WTC11 (cell line): ENCODE data around the gene TANC1. TPM values are rescaled to one million over a fixed set of nuclear protein-coding genes. Genes with fewer than 3 reads are reported as not detected.

Experiments
- ATAC-seq: fragments of 200-7000 bp; cut with Tn5 transposase; 2 replicates; pipeline ENCODE4 v1.10.0; 2021; ENCODE audit warnings: mild to moderate bottlenecking, moderate library complexity
- CTCF ChIA-PET: fragments of 300-600 bp; sonication (Branson Sonifier 250); formaldehyde crosslinking; loops from one replicate; lab custom pipeline; 2021; ENCODE audit warnings: antibody characterized with exemption; lab: Charles Lee
- POLR2A ChIA-PET: fragments of 350-600 bp; sonication (Branson Sonifier 250); formaldehyde crosslinking; loops from one replicate; lab custom pipeline; 2021; ENCODE audit warnings: antibody characterized with exemption; lab: Charles Lee
- DNase-seq: peaks from one replicate; pipeline ENCODE4 v3.0.0; 2021; ENCODE audit warnings: low spot score
- H3K27ac Mint-ChIP-seq: 2 replicates; pipeline ENCODE4 v1.8.0; 2021; ENCODE audit warnings: mixed read lengths
- H3K27me3 Mint-ChIP-seq: 2 replicates; pipeline ENCODE4 v1.8.0; 2021; ENCODE audit warnings: low read depth, mild to moderate bottlenecking, moderate library complexity, mixed read lengths
- H3K36me3 Mint-ChIP-seq: 2 replicates; pipeline ENCODE4 v1.8.0; 2021; ENCODE audit warnings: mixed read lengths
- H3K4me1 Mint-ChIP-seq: 2 replicates; pipeline ENCODE4 v1.8.0; 2022; ENCODE audit warnings: mixed read lengths
- H3K4me3 Mint-ChIP-seq: 2 replicates; pipeline ENCODE4 v1.8.0; 2021; ENCODE audit warnings: mild to moderate bottlenecking, moderate library complexity, mixed read lengths
- H3K9me3 Mint-ChIP-seq: 2 replicates; pipeline ENCODE4 v1.8.0; 2021; ENCODE audit warnings: mixed read lengths
- CDX4 ChIP-seq: fragments of 250-450 bp; sonication (Bioruptor Pico); IDR thresholded peaks from 2 replicates; pipeline ENCODE4 v1.9.0; 2021; ENCODE audit warnings: moderate library complexity, mild to moderate bottlenecking, inconsistent platforms, borderline replicate concordance
- ESRRA ChIP-seq: sonication (generic); formaldehyde crosslinking; IDR thresholded peaks from 2 replicates; pipeline ENCODE4 v1.8.1; 2022; ENCODE audit warnings: mild to moderate bottlenecking, missing genetic modification reagents, borderline replicate concordance
- MAX ChIP-seq: sonication (generic); formaldehyde crosslinking; IDR thresholded peaks from 2 replicates; pipeline ENCODE4 v1.8.0; 2022; ENCODE audit warnings: mild to moderate bottlenecking, missing genetic modification reagents
- MXD4 ChIP-seq: fragments of 250-450 bp; sonication (Bioruptor Pico); IDR thresholded peaks from 2 replicates; pipeline ENCODE4 v1.8.0; 2021; ENCODE audit warnings: mild to moderate bottlenecking, moderate library complexity, borderline replicate concordance
- NFE2L1 ChIP-seq: sonication (generic); formaldehyde crosslinking; IDR thresholded peaks from 2 replicates; pipeline ENCODE4 v1.8.1; 2023; ENCODE audit warnings: missing genetic modification reagents
- NR1H2 ChIP-seq: sonication (generic); formaldehyde crosslinking; IDR thresholded peaks from 2 replicates; pipeline ENCODE4 v1.9.0; 2021; ENCODE audit warnings: mild to moderate bottlenecking, moderate library complexity, missing genetic modification reagents
- OVOL2 ChIP-seq: fragments of 250-450 bp; sonication (Bioruptor Pico); IDR thresholded peaks from 2 replicates; pipeline ENCODE4 v1.9.0; 2021; ENCODE audit warnings: mild to moderate bottlenecking, borderline replicate concordance
- SMAD3 ChIP-seq: sonication (generic); formaldehyde crosslinking; IDR thresholded peaks from 2 replicates; pipeline ENCODE4 v1.8.0; 2022; ENCODE audit warnings: missing genetic modification reagents, mild to moderate bottlenecking, borderline replicate concordance
- TEAD4 ChIP-seq: sonication (generic); formaldehyde crosslinking; IDR thresholded peaks from 2 replicates; pipeline ENCODE4 v1.8.0; 2022; ENCODE audit warnings: mild to moderate bottlenecking, missing genetic modification reagents
- ZBTB43 ChIP-seq: sonication (generic); formaldehyde crosslinking; IDR thresholded peaks from 2 replicates; pipeline ENCODE4 v1.8.1; 2023; ENCODE audit warnings: mild to moderate bottlenecking, missing genetic modification reagents
- ZNF138 ChIP-seq: sonication (generic); formaldehyde crosslinking; conservative IDR thresholded peaks from 2 replicates; pipeline ENCODE4 v1.8.1; 2022; ENCODE audit warnings: mild to moderate bottlenecking, moderate library complexity, missing genetic modification reagents
- ZNF317 ChIP-seq: sonication (generic); formaldehyde crosslinking; IDR thresholded peaks from 2 replicates; pipeline ENCODE4 v1.8.1; 2023; ENCODE audit warnings: low read depth, mild to moderate bottlenecking, moderate library complexity, missing genetic modification reagents, borderline replicate concordance
- ZNF396 ChIP-seq: fragments of 250-450 bp; sonication (Bioruptor Pico); IDR thresholded peaks from 2 replicates; pipeline ENCODE4 v1.8.0; 2021; ENCODE audit warnings: mild to moderate bottlenecking, moderate library complexity, borderline replicate concordance
- total RNA-seq: library from RNA; stranded (reverse); gene quantifications from 3 replicates; pipeline ENCODE4 v1.2.3, GENCODE V29; 2021
- TF ChIP-seq, protein P1 (sequence below): sonication (generic); formaldehyde crosslinking; IDR thresholded peaks from 2 replicates; pipeline ENCODE4 v1.8.1; 2023; ENCODE audit warnings: mild to moderate bottlenecking, missing genetic modification reagents, moderate library complexity
- TF ChIP-seq, protein P2 (sequence below): sonication (generic); formaldehyde crosslinking; IDR thresholded peaks from 2 replicates; pipeline ENCODE4 v1.8.0; 2022; ENCODE audit warnings: missing genetic modification reagents

Gene TANC1
- total RNA-seq, 1 experiment from 2014 or later: 11.6 TPM

DNA sequence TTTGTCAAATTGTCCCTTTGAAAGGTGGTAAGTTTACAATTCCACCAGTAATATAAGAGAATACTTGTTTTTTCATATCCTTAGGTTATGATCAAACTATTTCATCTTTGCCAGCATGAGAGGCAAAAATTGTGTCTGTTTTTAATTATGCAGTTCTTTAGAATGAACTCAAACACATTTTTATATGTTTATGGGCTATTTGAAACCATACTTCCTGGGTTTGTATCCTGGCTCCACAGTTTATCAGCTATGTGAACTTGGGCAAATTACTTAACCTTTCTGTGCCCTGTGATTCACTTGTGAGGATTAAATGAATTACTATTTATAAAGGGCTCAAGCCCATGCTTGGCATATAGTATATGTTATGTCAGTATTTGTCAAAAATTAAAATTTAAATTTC is 109.4 kb downstream of the TANC1 start:
- Mint-ChIP-seq H3K27me3 (no peaks in the 10 kb centered on the region), H3K4me3 (no peak overlapping the region), H3K27ac (no peak overlapping the region), H3K9me3 (no peaks in the 10 kb centered on the region), H3K4me1 (peaks cover 4% of the 10 kb centered on the region), H3K36me3 (no peaks in the 10 kb centered on the region)
- DNase-seq (no peak), ATAC-seq (no peak)
- POLR2A ChIA-PET: no interaction called here
- CTCF ChIA-PET: interaction anchor here (0.8 kb wide), 1 partner anchor 42 kb away, joined by 3 read pairs; no protein-coding TSS in a partner anchor
- TF ChIP-seq, protein P1, sequence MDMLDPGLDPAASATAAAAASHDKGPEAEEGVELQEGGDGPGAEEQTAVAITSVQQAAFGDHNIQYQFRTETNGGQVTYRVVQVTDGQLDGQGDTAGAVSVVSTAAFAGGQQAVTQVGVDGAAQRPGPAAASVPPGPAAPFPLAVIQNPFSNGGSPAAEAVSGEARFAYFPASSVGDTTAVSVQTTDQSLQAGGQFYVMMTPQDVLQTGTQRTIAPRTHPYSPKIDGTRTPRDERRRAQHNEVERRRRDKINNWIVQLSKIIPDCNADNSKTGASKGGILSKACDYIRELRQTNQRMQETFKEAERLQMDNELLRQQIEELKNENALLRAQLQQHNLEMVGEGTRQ (CRISPR knock-in tag): no peak
- TF ChIP-seq, protein P2, sequence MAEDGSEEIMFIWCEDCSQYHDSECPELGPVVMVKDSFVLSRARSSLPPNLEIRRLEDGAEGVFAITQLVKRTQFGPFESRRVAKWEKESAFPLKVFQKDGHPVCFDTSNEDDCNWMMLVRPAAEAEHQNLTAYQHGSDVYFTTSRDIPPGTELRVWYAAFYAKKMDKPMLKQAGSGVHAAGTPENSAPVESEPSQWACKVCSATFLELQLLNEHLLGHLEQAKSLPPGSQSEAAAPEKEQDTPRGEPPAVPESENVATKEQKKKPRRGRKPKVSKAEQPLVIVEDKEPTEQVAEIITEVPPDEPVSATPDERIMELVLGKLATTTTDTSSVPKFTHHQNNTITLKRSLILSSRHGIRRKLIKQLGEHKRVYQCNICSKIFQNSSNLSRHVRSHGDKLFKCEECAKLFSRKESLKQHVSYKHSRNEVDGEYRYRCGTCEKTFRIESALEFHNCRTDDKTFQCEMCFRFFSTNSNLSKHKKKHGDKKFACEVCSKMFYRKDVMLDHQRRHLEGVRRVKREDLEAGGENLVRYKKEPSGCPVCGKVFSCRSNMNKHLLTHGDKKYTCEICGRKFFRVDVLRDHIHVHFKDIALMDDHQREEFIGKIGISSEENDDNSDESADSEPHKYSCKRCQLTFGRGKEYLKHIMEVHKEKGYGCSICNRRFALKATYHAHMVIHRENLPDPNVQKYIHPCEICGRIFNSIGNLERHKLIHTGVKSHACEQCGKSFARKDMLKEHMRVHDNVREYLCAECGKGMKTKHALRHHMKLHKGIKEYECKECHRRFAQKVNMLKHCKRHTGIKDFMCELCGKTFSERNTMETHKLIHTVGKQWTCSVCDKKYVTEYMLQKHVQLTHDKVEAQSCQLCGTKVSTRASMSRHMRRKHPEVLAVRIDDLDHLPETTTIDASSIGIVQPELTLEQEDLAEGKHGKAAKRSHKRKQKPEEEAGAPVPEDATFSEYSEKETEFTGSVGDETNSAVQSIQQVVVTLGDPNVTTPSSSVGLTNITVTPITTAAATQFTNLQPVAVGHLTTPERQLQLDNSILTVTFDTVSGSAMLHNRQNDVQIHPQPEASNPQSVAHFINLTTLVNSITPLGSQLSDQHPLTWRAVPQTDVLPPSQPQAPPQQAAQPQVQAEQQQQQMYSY: no peak
- TF ChIP-seq OVOL2 (CRISPR knock-in tag) (no peak), ZBTB43 (CRISPR knock-in tag) (no peak), ZNF396 (CRISPR knock-in tag) (no peak), CDX4 (no peak), MAX (no peak), ZNF138 (CRISPR knock-in tag) (no peak), TEAD4 (no peak)

GRCh38 chr2:159078443-159078842 is 110.0 kb downstream of the TANC1 start:
- TF ChIP-seq ESRRA (CRISPR knock-in tag) (no peak), NFE2L1 (CRISPR knock-in tag) (no peak), ZNF317 (CRISPR knock-in tag) (no peak), SMAD3 (no peak), NR1H2 (CRISPR knock-in tag) (no peak), MXD4 (no peak)
- TF ChIP-seq, protein P2: no peak
- ATAC-seq (no peak), DNase-seq (no peak)
- Mint-ChIP-seq H3K27me3 (no peaks in the 10 kb centered on the region), H3K4me3 (no peak overlapping the region), H3K27ac (no peak overlapping the region), H3K4me1 (peaks cover 4% of the 10 kb centered on the region), H3K36me3 (no peaks in the 10 kb centered on the region), H3K9me3 (no peaks in the 10 kb centered on the region)
- ChIA-PET CTCF (interaction anchor here (0.8 kb wide), 1 partner anchor 42 kb away, joined by 3 read pairs; no protein-coding TSS in a partner anchor), POLR2A (no interaction called here)
